GM12892 (cell line): ENCODE results near the gene PATJ.

Experiments used
- POLR2A ChIP-seq: IDR thresholded peaks from 2 replicates; pipeline ENCODE4 v1.6.1; 2011; ENCODE audit warnings: low read depth, low read length, control low read depth
- POLR2AphosphoS5 ChIP-seq: IDR thresholded peaks from 2 replicates; pipeline ENCODE4 v1.6.1; 2011; ENCODE audit warnings: low read depth, low read length, control low read depth

DNA sequence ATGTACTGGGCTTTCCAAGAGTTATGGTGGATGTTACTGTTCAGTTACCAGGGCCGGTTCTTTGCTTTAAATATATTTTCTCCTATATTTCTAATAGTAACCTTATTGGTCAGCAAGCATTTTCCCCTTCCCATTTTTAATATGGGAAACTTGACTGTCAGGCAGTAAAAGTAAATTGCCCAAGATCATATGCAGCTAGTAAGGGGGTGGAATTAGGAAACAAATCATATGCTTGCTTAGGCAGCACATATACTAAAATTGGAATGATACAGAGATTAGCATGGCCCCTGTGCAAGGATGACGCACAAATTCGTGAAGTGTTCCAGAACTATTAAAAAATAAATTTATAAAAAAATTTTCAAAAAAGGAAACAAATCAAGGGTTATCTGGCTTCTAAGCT is 73.9 kb downstream of the PATJ start:
- TF ChIP-seq POLR2AphosphoS5 (no peak), POLR2A (no peak)
